ENCODE results near the gene SLC25A47. TPM values are rescaled to one million over a fixed set of nuclear protein-coding genes. Genes with fewer than 3 reads are reported as not detected.

The SLC25A47 gene
- total and polyA plus RNA-seq, 4 donors: 23.7 to 469 (median 291) TPM

GRCh38 chr14:100317389-100317788 lies 5.8 kb upstream of the SLC25A47 start:
- no peak overlapping the region for H3K4me3 ChIP-seq (ENCODE audit: low read depth in 1 of 3, low read length in 3 of 3)
- no peak for DNase-seq (ENCODE audit: low spot score)
- H3K4me1 ChIP-seq (ENCODE audit: control insufficient read depth in 4 of 4, insufficient read depth in 4 of 4, low read length in 3 of 4): peaks cover 18 to 24% (median 21%) of the 10 kb centered on the region in 4 donors
- H3K36me3 ChIP-seq (ENCODE audit: control insufficient read depth in 4 of 4, insufficient read depth in 3 of 4, low read depth in 1 of 4, low read length in 3 of 4): no peaks in the 10 kb centered on the region
- H3K9me3 ChIP-seq (ENCODE audit: control insufficient read depth in 4 of 4, low read length in 3 of 4): no peaks in the 10 kb centered on the region
- no peak overlapping the region for H3K27ac ChIP-seq (ENCODE audit: low read depth in 1 of 2, low read length in 2 of 2)
- H3K9ac ChIP-seq (ENCODE audit: low read depth in 1 of 2, low read length in 2 of 2): no peak overlapping the region
- WGBS: 89% methylated on average over 6 of the region's 6 CpGs
- TF ChIP-seq TAF1 (conservative IDR thresholded peaks at IDR 0.05) (no peak), CTCF (IDR thresholded peaks at IDR 0.05; ENCODE audit: low read depth, low read length, missing input control) (no peak), ZBTB33 (IDR thresholded peaks at IDR 0.05) (no peak), YY1 (IDR thresholded peaks at IDR 0.05) (no peak), REST (IDR thresholded peaks at IDR 0.05) (no peak), JUND (IDR thresholded peaks at IDR 0.05) (no peak), FOXA2 (IDR thresholded peaks at IDR 0.05) (no peak), ATF3 (IDR thresholded peaks at IDR 0.05) (no peak), SP1 (IDR thresholded peaks at IDR 0.05) (no peak), HNF4G (IDR thresholded peaks at IDR 0.05) (no peak), EGR1 (IDR thresholded peaks at IDR 0.05; ENCODE audit: low read depth in 2 of 2) (no peak), GABPA (IDR thresholded peaks at IDR 0.05 in 1 of 2, conservative IDR thresholded peaks at IDR 0.05 in 1 of 2) (no peak), HNF4A (conservative IDR thresholded peaks at IDR 0.05) (no peak), RXRA (IDR thresholded peaks at IDR 0.05) (no peak)
- no peaks in the 10 kb centered on the region for H3K27me3 ChIP-seq (ENCODE audit: control insufficient read depth in 4 of 4, insufficient read depth in 4 of 4, low read length in 3 of 4)
